Measurements from ENCODE around the gene MICALL1. TPM values are rescaled to one million over a fixed set of nuclear protein-coding genes. Genes with fewer than 3 reads are reported as not detected.
"Not testable (repeated sequence)": the region's sequence is repeated elsewhere in the genome, so short reads cannot be mapped to it uniquely, and the experiment has no call there.

The MICALL1 gene
- total and polyA plus RNA-seq, 7 donors, result 10.3 to 24.7 (median 16.9) TPM

- 1% methylated on average over 13 of the region's 13 CpGs for WGBS, 3 donors
- TF ChIP-seq CTCF (IDR thresholded peaks at IDR 0.05), result no peak
- peak in 3 of 4 donors; percentile 4 to 59 (median 12) for ATAC-seq
- H3K4me1 ChIP-seq, result peaks cover 22% of the 10 kb centered on the region
- peak overlapping the region; percentile 99 for H3K4me3 ChIP-seq
- H3K27me3 ChIP-seq (ENCODE audit: insufficient read depth in 3 of 3, low read length in 2 of 3), result no peaks in the 10 kb centered on the region
- intact Hi-C loops (cut with DNase I), result no loop called here
- no peaks in the 10 kb centered on the region for H3K9me3 ChIP-seq
- peak overlapping the region; percentile 81 for H3K27ac ChIP-seq
- H3K36me3 ChIP-seq (ENCODE audit: insufficient read depth in 1 of 2, low read depth in 1 of 2), result peaks cover 0 to 17% of the 10 kb centered on the region in 2 donors
- DNase-seq, result peak in 1 of 2 donors; percentile 38
These were observed 47.0 kb downstream of the MICALL1 start for GRCh38 chr22:37953062-37953436.

- Histone ChIP-seq H3K9me3 (no peaks in the 10 kb centered on the region), H3K4me1 (peaks cover 22% of the 10 kb centered on the region), H3K4me3 (peak within 1 kb of the TSS; percentile 99), H3K27ac (peak within 1 kb of the TSS; percentile 81), H3K36me3 (ENCODE audit: insufficient read depth in 1 of 2, low read depth in 1 of 2) (peaks cover 0 to 22% of the 10 kb centered on the region in 2 donors), H3K27me3 (ENCODE audit: insufficient read depth in 3 of 3, low read length in 2 of 3) (no peaks in the 10 kb centered on the region)
- DNase-seq, result peak; percentile 96 to 99
- peak; percentile 92 to 98 (median 96) for ATAC-seq
- 0 to 1% (median 0%) methylated on average over 52 of the region's 52 CpGs for WGBS, 3 donors
- intact Hi-C loops (cut with DNase I), result no loop called here
- TF ChIP-seq CTCF (IDR thresholded peaks at IDR 0.05), result no peak
These were observed 47.5 kb downstream of the MICALL1 start, which contains the start of the genes C22orf23 and POLR2F for GRCh38 chr22:37953437-37954179. C22orf23 (minus strand) TSS chr22:37953601; CDS start chr22:37953149, 452 bp downstream. POLR2F (plus strand) TSS chr22:37953699; CDS start chr22:37953788, 89 bp downstream.

GRCh38 chr22:37954686-37955085 is 48.6 kb downstream of the MICALL1 start:
- Histone ChIP-seq H3K36me3 (ENCODE audit: insufficient read depth in 1 of 2, low read depth in 1 of 2) (peaks cover 8 to 33% of the 10 kb centered on the region in 2 donors), H3K4me1 (peaks cover 22% of the 10 kb centered on the region), H3K4me3 (peak overlapping the region; percentile 99), H3K27ac (no peak overlapping the region), H3K27me3 (ENCODE audit: insufficient read depth in 3 of 3, low read length in 2 of 3) (no peaks in the 10 kb centered on the region), H3K9me3 (no peaks in the 10 kb centered on the region)
- no peak for TF ChIP-seq CTCF (IDR thresholded peaks at IDR 0.05)
- no peak for DNase-seq
- ATAC-seq, result no peak
- intact Hi-C loops (cut with DNase I), result no loop called here
- 53 to 64% (median 54%) methylated on average over 4 of the region's 4 CpGs for WGBS, 3 donors

GRCh38 chr22:37955825-37956397 is 49.8 kb downstream of the MICALL1 start:
- 88 to 89% (median 88%) methylated on average over 15 of the region's 15 CpGs for WGBS, 3 donors
- H3K9me3 ChIP-seq; intact Hi-C loops (cut with DNase I); H3K27ac ChIP-seq; H3K4me3 ChIP-seq; ATAC-seq; H3K27me3 ChIP-seq (ENCODE audit: insufficient read depth in 3 of 3, low read length in 2 of 3); DNase-seq: not testable (repeated sequence)
- Histone ChIP-seq H3K36me3 (ENCODE audit: insufficient read depth in 1 of 2, low read depth in 1 of 2) (peaks cover 8 to 45% of the 10 kb centered on the region in 2 donors), H3K4me1 (peaks cover 22% of the 10 kb centered on the region)

GRCh38 chr22:37957232-37957631 is 51.1 kb downstream of the MICALL1 start:
- H3K4me1 ChIP-seq, result peaks cover 22% of the 10 kb centered on the region
- H3K27ac ChIP-seq, result peak overlapping the region; percentile 71
- H3K36me3 ChIP-seq (ENCODE audit: insufficient read depth in 1 of 2, low read depth in 1 of 2), result peaks cover 8 to 58% of the 10 kb centered on the region in 2 donors
- DNase-seq (no peak), ATAC-seq (peak; percentile 13 to 72 (median 26))
- no peak overlapping the region for H3K4me3 ChIP-seq
- TF ChIP-seq CTCF (IDR thresholded peaks at IDR 0.05), result no peak
- H3K9me3 ChIP-seq, result no peaks in the 10 kb centered on the region
- H3K27me3 ChIP-seq (ENCODE audit: insufficient read depth in 3 of 3, low read length in 2 of 3), result no peaks in the 10 kb centered on the region
- intact Hi-C loops (cut with DNase I), result no loop called here
- 28 to 78% (median 41%) methylated on average over 4 of the region's 4 CpGs for WGBS, 3 donors
